Activated T-cell treated with anti-CD3 and anti-CD28 coated beads, Interleukin-2, amount 50 U/mL, for 4 hours (primary cell): ENCODE results near the gene NR2F1-AS1. TPM values are rescaled to one million over a fixed set of nuclear protein-coding genes. Genes with fewer than 3 reads are reported as not detected.

Experiments used
- ATAC-seq, 2 donors: fragments of 200-7000 bp; cut with Tn5 transposase; one replicate each; pipeline ENCODE4 v1.10.0; 2021
- DNase-seq: peaks from one replicate; pipeline ENCODE4 v3.0.0-alpha.2; 2020
- H3K27me3 Mint-ChIP-seq: one replicate; pipeline ENCODE4 v1.8.0; 2021; ENCODE audit warnings: low read depth, mixed read lengths
- H3K36me3 Mint-ChIP-seq: one replicate; pipeline ENCODE4 v1.8.0; 2022; ENCODE audit warnings: mixed read lengths; ENCODE audit not compliant: insufficient read depth
- H3K4me1 Mint-ChIP-seq: one replicate; pipeline ENCODE4 v1.8.0; 2021; ENCODE audit warnings: low read depth, mixed read lengths
- H3K4me3 Mint-ChIP-seq: one replicate; pipeline ENCODE4 v1.8.0; 2021; ENCODE audit warnings: mild to moderate bottlenecking, moderate library complexity, mixed read lengths
- H3K9me3 Mint-ChIP-seq: one replicate; pipeline ENCODE4 v1.8.0; 2021; ENCODE audit warnings: mixed read lengths
- total RNA-seq, 3 donors: library from RNA; stranded (reverse); gene quantifications; one replicate each; pipeline ENCODE4 v1.2.1, GENCODE V29; 2021

Gene NR2F1-AS1
- total RNA-seq, 3 donors from 2014 or later, result not detected

DNA sequence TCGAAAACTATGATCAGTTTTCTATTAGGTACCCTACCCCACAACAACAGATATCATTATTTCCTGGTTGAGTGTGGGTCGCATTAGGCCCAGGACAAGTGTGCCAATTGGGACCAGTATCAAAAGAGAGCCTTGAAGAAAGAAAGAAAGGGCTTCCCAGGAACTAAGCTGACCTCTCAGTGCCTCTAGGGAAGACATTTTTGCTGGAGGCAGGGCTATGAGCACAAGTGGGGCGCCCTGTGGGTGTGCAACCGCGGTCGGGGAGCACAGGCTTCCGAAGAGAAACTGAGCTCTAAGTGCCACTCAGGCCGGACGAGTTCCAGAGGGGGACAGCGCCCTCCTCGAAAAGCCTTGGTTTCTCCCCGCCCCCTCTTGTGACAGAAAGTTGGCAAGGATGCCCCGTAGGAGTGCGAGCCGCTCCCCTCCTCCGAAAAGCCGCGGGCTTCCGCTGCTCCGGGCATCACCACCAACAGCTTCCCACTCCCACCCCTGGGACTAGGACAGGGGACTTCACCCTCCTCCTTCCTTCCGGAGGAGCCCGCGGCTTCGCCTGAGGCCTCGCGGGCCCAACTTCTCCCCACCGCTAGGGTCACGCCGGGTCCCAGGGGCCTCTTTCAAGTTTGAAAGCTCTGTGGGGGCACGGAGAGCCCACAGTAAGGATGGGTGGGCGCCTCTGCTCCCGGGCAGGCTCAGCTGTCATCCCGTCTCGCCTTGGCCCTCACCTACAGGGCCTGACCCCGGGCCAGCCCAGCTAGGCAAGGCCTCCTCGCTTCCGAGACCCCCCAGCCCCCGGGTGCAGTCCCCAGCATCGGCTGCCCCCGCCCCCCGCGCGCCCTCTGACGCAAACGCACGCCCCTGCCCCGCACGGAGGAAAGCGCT is 2.0 kb downstream of the NR2F1-AS1 start:
- H3K4me1 Mint-ChIP-seq, result peaks cover 12% of the 10 kb centered on the region
- no peaks in the 10 kb centered on the region for H3K9me3 Mint-ChIP-seq
- no peaks in the 10 kb centered on the region for H3K36me3 Mint-ChIP-seq
- DNase-seq (no peak), ATAC-seq (no peak)
- H3K27me3 Mint-ChIP-seq, result peaks cover 58% of the 10 kb centered on the region
- no peak overlapping the region for H3K4me3 Mint-ChIP-seq

DNA sequence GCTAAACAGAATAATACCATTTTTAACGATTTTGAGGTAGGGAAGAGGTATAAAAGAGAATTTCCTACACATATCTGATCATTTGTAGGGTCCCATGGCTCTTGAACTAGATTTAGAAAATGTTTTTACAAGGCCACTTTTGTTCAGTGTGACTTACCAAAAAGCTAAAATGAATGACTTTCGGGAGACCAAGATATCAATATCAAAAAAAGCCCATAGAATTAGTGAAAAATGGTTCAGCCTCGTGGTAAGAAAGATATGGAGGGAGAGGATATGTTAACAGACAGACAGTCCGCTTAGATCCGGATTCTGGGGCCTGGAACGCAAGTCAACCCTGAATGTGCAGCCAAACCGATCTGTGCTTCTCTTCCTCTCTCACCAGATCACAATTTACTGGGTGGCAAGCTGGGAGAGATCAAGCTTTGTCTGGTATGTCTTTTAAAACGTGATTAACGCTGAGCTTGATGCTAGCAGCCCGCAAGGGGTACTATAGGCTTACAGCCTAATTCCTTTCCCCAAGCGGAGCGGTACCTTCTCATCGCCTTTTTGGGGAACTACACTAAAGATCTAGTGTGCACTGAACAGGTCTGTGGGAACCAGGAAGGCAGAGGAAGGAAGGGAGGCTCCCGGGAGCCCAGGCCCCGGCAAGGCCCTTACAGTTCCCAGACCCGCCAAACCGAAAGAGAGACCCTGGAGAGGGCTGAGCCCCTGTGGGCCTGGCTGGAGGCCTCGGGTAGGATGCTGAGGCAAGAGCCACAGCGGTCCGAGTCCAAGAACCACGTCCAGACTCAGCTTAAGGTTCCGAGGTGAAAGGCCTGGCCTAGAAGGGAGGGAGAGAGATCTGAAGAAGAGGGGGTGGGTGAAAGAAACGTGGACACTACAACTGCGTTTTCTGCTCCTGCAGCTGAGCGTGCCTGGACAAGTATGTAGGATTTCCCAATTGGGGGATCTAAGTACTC is 2.9 kb downstream of the NR2F1-AS1 start:
- Mint-ChIP-seq H3K27me3 (peaks cover 67% of the 10 kb centered on the region), H3K9me3 (no peaks in the 10 kb centered on the region), H3K4me1 (peaks cover 12% of the 10 kb centered on the region), H3K36me3 (peaks cover 1% of the 10 kb centered on the region), H3K4me3 (no peak overlapping the region)
- no peak for DNase-seq
- no peak for ATAC-seq

DNA sequence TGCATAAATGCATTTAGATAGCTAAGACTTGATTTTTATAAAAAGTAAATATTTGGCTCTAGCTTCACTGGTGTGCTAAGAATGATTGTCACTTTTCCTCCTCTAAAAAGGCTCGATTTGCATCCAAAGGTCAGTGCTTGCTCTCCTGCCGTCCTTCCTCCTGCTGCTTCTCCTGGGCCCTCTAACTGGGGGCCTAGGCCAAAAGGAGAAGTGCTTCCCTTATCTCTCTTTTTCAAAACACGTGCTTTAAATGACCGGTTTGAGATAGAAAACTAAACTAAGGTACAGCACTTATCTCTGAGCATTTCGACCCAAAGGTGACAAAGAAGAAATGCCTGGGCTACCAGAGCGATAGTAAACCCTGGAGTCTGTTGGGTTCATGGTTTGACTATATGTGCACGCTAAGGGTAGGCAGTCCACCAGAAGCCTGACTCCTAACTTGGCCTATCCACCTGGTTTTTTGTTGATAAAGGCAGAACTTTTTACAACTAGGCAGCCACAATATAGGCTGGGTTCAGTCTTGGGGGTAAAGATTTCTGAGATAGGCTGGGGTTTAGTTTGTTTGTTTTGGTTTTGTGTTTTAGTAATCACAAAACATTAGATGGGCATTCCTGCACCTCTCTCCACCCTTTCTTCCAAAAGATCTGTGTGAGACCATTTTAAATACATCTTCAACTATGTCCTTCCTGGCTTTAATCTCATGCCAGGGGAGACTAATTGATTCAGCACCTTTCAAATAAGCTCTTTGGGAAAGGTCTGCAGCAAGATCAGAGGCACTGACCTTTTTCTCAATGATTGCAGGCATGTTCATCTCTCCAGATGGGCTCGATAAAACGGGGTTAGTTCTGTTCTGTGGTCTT is 3.8 kb downstream of the NR2F1-AS1 start:
- no peak for ATAC-seq
- peaks cover 76% of the 10 kb centered on the region for H3K27me3 Mint-ChIP-seq
- peaks cover 1% of the 10 kb centered on the region for H3K36me3 Mint-ChIP-seq
- H3K4me3 Mint-ChIP-seq, result no peak overlapping the region
- peaks cover 12% of the 10 kb centered on the region for H3K4me1 Mint-ChIP-seq
- no peak for DNase-seq
- H3K9me3 Mint-ChIP-seq, result no peaks in the 10 kb centered on the region

DNA sequence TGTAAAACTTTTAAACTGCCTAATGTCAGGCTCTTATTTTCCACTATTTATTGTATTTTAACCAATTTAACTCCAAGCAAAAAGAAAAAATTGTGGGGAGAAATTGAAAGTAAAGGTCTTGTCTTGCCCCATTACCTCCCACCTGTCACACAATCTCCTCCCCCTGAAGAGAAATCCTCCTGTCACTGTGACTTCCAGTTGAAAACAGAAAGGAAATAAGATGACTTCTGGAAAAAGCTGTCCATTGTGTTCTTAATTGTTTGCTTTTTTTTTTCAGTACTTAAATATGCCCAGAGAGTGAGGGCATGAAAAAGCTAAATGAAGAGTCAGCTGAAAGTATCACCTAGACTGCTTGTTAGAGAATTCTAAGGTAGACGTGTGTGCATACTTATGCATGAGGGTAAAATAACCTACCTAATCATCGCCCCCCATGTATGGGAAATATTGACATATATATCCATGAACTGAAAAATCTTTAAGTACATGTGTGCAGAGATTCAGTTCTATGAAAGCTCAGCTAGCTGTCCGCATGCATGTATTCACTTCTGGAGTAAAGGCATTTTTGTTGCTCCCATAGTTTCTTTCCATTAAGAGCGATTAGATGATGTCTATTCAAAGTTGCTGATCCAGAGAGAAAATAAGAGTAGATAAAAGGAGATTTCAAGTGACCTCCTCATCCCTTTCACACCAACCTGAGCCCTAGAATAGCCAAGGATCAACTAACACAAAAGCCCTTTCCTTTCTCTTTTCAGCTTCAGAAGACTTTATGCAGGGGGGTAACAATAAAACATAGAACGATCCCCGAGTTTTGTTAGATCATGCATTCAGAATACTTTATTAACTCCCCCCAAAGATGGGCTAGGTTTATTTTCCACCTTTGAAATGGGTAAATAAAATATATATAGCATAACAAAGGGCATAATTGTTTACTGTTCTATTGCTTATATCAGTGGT is 5.3 kb downstream of the NR2F1-AS1 start:
- peaks cover 1% of the 10 kb centered on the region for H3K36me3 Mint-ChIP-seq
- peaks cover 85% of the 10 kb centered on the region for H3K27me3 Mint-ChIP-seq
- ATAC-seq (no peak), DNase-seq (no peak)
- H3K4me3 Mint-ChIP-seq, result no peak overlapping the region
- no peaks in the 10 kb centered on the region for H3K9me3 Mint-ChIP-seq
- peaks cover 16% of the 10 kb centered on the region for H3K4me1 Mint-ChIP-seq

DNA sequence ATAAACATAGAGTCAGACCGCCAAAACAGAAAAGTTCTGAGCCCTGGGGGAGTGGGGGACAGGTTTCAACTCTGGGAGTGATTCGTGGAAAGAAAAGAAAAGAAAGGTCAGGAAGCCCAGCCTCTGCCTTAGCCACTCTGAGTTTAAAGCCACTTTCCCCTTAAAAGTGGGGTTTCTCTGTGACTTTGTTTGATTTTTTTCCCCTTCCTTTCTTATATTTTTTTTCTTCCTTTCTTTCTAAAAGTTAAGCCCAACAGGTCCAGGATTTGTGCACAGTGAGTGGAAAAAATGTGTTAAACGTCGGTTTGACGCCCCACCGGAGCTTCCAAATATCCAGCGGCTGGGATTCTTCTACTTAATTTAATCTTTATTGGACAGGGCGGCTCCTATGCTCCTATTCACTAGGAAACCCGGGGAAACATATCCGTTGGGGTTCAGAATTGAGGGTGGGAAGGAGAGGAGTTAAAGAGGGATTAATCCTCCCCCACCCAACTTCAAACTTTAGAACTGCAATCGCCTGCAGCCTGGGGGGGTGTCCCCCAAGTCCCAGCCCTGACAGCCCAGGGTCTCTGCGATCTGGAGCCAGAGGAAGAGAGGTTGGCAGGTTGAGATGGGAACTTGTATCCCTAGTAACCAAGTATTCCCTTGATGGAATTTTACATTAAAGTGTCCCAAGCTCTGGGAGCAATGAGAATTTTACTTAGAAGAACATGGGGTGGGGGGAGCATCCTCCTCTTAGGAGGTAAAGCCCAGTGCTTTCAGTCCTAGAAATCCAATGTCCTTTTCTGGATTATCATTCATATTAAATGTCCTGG is 6.3 kb downstream of the NR2F1-AS1 start:
- Mint-ChIP-seq H3K4me3 (no peak overlapping the region), H3K4me1 (peaks cover 12% of the 10 kb centered on the region), H3K27me3 (peaks cover 83% of the 10 kb centered on the region)

DNA sequence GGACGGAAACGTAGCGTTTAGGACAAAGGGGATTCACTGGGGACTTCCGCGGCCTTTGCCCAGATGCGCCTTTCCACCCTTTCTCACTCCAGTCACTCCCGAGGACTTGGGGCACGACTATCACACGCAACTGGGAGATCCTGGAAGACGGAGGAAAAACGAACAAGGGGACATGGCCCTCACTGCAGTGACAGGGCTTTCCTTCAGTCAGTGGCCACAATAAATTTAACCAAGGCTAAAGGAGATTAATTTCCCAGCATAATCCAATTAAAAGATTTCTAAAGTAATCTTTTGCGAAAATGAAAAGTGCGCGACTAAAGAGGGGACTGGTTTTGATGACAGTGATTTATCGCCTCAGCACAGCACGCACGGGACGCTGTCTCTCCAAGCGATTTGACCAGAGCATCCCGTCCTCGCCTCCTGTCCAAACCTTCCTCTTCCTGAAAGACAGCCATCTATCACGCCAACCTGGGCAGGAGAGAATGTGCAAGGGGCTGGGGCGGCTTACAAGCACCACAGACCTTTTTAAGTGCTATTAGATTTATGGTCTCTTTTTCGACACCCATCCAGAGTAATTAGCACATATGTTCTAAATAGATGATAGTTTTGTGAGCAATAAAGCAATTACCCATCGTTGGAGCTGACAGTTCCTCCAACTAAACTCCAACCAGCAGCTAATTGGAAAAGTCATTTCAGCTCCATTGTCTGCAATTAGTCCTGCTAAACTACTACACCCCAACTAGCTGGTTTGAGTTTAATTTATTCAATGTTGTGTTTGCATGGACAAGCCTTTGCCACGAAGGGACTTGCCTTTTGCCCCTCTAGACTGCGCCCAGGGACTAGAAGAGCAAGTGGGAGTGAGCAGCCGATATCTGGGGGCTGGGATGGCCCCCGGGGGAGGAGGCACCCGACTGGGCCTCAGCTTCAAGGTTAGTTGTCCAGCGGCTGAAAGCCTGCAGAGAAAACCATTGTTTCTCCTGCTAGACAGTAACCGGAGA is 7.4 kb downstream of the NR2F1-AS1 start:
- ATAC-seq (no peak), DNase-seq (no peak)
- H3K4me1 Mint-ChIP-seq, result peaks cover 11% of the 10 kb centered on the region
- peaks cover 1% of the 10 kb centered on the region for H3K36me3 Mint-ChIP-seq
- no peaks in the 10 kb centered on the region for H3K9me3 Mint-ChIP-seq
- H3K4me3 Mint-ChIP-seq, result no peak overlapping the region
- H3K27me3 Mint-ChIP-seq, result peaks cover 90% of the 10 kb centered on the region

More for the DNA sequence above, 6.3 kb downstream of the NR2F1-AS1 start:
- no peak for ATAC-seq
- DNase-seq, result no peak
- Mint-ChIP-seq H3K9me3 (no peaks in the 10 kb centered on the region), H3K36me3 (peaks cover 1% of the 10 kb centered on the region)

DNA sequence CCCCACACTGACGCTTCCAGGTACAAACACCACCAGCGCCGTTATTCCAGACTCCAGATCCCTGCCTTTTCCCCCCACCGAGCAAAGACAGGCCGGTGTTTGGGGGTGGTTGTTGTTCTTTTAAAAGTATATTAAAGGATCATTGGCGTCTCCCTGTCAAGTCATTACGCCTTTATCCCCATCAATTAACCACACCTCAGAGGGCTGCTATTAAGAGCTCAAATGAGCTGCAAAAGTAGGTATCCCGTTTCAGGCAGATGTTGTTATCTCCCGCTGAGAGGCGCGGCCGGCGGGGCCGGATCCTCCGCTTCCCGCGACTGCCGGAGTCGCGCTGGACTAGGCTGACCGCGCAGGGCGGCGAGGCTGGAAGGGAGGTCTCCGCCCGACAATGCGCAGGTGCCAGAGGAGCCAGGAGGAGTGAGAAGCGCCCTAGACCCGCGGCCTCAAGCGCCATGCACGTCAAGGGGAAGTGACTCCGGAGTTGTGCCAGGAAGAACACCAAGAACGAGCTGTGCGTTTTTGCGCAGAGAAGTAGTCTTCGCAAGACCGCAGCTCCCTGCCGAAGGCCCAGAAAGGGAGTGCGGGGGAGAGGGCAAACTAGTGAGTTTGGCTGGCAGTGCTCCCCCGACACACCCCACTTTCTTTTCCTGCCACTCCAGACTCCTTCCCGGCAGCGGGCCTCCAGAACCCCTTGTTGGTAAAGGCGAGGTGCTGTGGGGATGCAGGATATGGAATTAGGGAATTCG is 8.2 kb downstream of the NR2F1-AS1 start:
- DNase-seq (no peak), ATAC-seq (no peak)
- Mint-ChIP-seq H3K27me3 (peaks cover 86% of the 10 kb centered on the region), H3K36me3 (peaks cover 1% of the 10 kb centered on the region), H3K4me1 (peaks cover 11% of the 10 kb centered on the region), H3K4me3 (no peak overlapping the region), H3K9me3 (no peaks in the 10 kb centered on the region)

DNA sequence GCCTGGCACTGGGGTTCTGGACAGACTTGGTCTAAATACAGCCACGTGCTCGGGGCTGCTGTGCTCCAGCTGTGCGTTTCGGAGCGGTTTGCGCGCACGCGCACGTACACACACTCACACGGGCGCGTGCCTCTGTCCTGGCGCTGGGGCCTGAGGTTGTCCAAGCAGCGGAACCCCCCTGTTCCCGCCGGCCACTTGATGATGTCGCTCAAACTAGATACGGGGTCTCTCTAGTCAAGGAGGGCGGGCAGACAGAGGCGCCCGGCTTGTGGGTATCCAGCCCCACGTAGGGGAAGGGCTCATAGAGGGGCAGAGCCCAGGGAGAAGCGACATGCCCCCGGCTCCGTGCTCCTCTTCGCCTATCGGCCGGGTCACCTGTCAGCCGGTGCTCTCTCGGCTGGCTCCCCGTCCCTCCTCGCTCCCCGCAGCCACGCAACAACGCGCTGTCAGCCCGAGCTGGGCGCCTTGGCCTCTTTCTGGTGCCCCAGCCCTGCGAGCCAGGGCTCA is 8.9 kb downstream of the NR2F1-AS1 start:
- DNase-seq, result no peak
- Mint-ChIP-seq H3K36me3 (peaks cover 1% of the 10 kb centered on the region), H3K4me1 (peaks cover 11% of the 10 kb centered on the region), H3K27me3 (peaks cover 84% of the 10 kb centered on the region), H3K9me3 (no peaks in the 10 kb centered on the region), H3K4me3 (no peak overlapping the region)
- peak in 1 of 2 donors; percentile 9 for ATAC-seq

DNA sequence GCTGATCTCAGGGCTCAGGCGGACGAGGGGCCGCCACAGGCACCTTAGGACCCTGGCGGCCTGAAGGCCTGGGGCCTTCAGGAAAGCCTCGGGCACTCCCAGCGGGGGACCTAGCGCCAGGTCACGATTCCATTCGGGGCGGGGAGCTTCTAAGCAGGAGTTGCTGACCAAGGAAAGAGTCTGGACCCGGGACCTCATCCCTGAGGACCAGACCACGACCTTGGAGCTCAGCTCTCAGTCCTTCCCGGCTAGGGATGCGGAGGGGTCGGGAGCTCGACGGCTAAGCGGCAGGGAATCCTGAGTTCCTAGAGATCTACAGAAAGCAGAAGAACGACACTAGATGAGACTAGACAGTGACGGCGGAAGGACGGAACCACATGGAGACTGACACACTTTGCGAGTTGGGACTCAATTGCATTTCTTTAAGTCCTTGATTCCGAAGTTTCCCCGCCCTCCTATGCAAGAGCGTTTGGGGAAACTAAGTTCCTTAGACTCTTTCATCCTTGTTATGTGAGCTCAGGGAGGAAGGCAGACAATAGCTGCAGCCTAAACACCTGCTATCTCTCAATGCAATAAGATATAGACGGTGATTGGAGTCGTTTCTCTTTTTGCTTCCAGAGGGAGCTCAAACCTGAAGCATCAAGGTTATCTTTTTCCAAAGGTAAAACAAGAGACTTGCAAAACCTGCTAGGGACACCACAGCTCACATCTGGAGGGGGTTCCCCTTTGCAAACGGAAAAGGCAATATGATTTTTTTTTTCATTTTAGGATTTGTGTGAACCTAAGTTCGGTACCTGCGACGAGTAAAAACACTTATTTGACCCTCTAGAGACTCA is 9.7 kb downstream of the NR2F1-AS1 start:
- no peak for ATAC-seq

More for the DNA sequence above, 9.7 kb downstream of the NR2F1-AS1 start:
- peaks cover 11% of the 10 kb centered on the region for H3K4me1 Mint-ChIP-seq
- peaks cover 1% of the 10 kb centered on the region for H3K36me3 Mint-ChIP-seq
- no peaks in the 10 kb centered on the region for H3K9me3 Mint-ChIP-seq
- H3K4me3 Mint-ChIP-seq, result no peak overlapping the region
- DNase-seq, result no peak
- H3K27me3 Mint-ChIP-seq, result peaks cover 81% of the 10 kb centered on the region
